Measurements from ENCODE around the gene DPP10. TPM values are rescaled to one million over a fixed set of nuclear protein-coding genes. Genes with fewer than 3 reads are reported as not detected.

DPP10 gene
- total and polyA plus RNA-seq, 2 of the 13 experiments (the other 11 are each of a cell fraction or from before 2014, with no cell fraction given) = 0.95 to 1.7 TPM

GRCh38 chr2:114880046-114880445, 437.6 kb downstream of the DPP10 start (continued):
- TF ChIP-seq IRF1 (CRISPR knock-in tag; IDR thresholded peaks at IDR 0.05; ENCODE audit: low read depth) = no peak

GRCh38 chr2:114919985-114920384, 477.5 kb downstream of the DPP10 start:
- in situ Hi-C loops (cut with HindIII; ENCODE audit: extremely low pct_ligation_motif_present, low pct_unique_long_range_greater_than_20kb) = no loop called here
- no peaks in the 10 kb centered on the region for H3K79me2 ChIP-seq (ENCODE audit: insufficient read depth, low read length)
- no peaks in the 10 kb centered on the region; the same call in 1 of the 2 replicates for H3K9me3 ChIP-seq (ENCODE audit: low read length)
- H2AFZ ChIP-seq (ENCODE audit: low read length) = no peak overlapping the region
- no peak overlapping the region for H3K4me3 ChIP-seq (replicated peaks in 1 of 3; ENCODE audit: insufficient read depth in 1 of 3, low read depth in 2 of 3, low read length in 3 of 3)
- TF ChIP-seq HNRNPH1 (optimal IDR thresholded peaks at IDR 0.05; ENCODE audit: low read depth, low read length) (no peak), CSRNP1 (CRISPR knock-in tag; IDR thresholded peaks at IDR 0.05) (no peak), MLLT10 (CRISPR knock-in tag; IDR thresholded peaks at IDR 0.05) (no peak), PHF20 (CRISPR knock-in tag; IDR thresholded peaks at IDR 0.05) (no peak), DZIP1 (CRISPR knock-in tag; IDR thresholded peaks at IDR 0.05) (no peak), ZBTB10 (CRISPR knock-in tag; IDR thresholded peaks at IDR 0.05; ENCODE audit: borderline replicate concordance) (no peak), TFAP4 (IDR thresholded peaks at IDR 0.05; ENCODE audit: borderline replicate concordance, low read depth) (no peak), ZNF350 (CRISPR knock-in tag; IDR thresholded peaks at IDR 0.05; ENCODE audit: borderline replicate concordance, low read depth) (no peak), HOMEZ (CRISPR knock-in tag; IDR thresholded peaks at IDR 0.05; ENCODE audit: low read depth) (no peak), SCMH1 (CRISPR knock-in tag; IDR thresholded peaks at IDR 0.05; ENCODE audit: borderline replicate concordance) (no peak), AHR (CRISPR knock-in tag; IDR thresholded peaks at IDR 0.05) (no peak), ZFAT (CRISPR knock-in tag; conservative IDR thresholded peaks at IDR 0.05) (no peak)
- no TSS peak for BruUV-seq (replicated peaks)
- H4K20me1 ChIP-seq (ENCODE audit: insufficient read depth, low read length) = no peaks in the 10 kb centered on the region
- POLR2A ChIA-PET = no interaction called here
- H3K4me1 ChIP-seq (ENCODE audit: insufficient read depth, low read length) = no peaks in the 10 kb centered on the region
- no peak overlapping the region for H3K9ac ChIP-seq (ENCODE audit: insufficient read depth, low read depth, low read length)
- 2% methylated on average over 2 of the region's 2 CpGs for WGBS (ENCODE audit: low lambda C conversion rate)
- ATAC-seq (no peak), FAIRE-seq (no peak), DNase-seq (ENCODE audit: low spot score) (no peak)
- no peak overlapping the region for H3K4me2 ChIP-seq (ENCODE audit: low read depth, low read length)
- H3K27ac ChIP-seq (ENCODE audit: extremely low read length, insufficient read depth, low read length) = no peak overlapping the region
- intact Hi-C loops (cut with micrococcal nuclease; ENCODE audit: unreplicated experiment) = no loop called here
- H3K27me3 ChIP-seq (ENCODE audit: control insufficient read depth in 1 of 2, insufficient read depth in 2 of 2, low read length in 2 of 2) = no peaks in the 10 kb centered on the region
- H3K36me3 ChIP-seq (replicated peaks in 1 of 2; ENCODE audit: control insufficient read depth in 1 of 2, insufficient read depth in 2 of 2, low read length in 2 of 2) = no peaks in the 10 kb centered on the region
- CTCF ChIA-PET (ENCODE audit: low intra/inter-chr PET ratio, low total read pairs) = no interaction called here

All from HepG2 (cell line).